GM19438 (cell line): ENCODE measurements around the gene GGN.

ENCODE experiments used
- ATAC-seq: cut with Tn5 transposase; IDR thresholded peaks from one replicate; pipeline ENCODE4 v1.9.1; 2021; ENCODE audit warnings: low read depth; ENCODE audit not compliant: unreplicated experiment

Gene GGN

GRCh38 chr19:38388349-38389100 lies 691 bp upstream of the GGN start, which contains the start of gene SPRED3:
SPRED3 (plus strand) TSS chr19:38388697; CDS start chr19:38390303, 1,606 bp downstream.
- ATAC-seq: no peak

- ATAC-seq: no peak
Observed at GRCh38 chr19:38386971-38387549, 774 bp downstream of the GGN start.

- ATAC-seq: no peak
Observed at GRCh38 chr19:38386300-38386970, 1.4 kb downstream of the GGN start.

GRCh38 chr19:38385804-38386257 lies 2.0 kb downstream of the GGN start:
- no peak for ATAC-seq

- ATAC-seq: no peak
Observed at GRCh38 chr19:38385057-38385803, 2.6 kb downstream of the GGN start.

GRCh38 chr19:38384209-38385027 lies 3.4 kb downstream of the GGN start:
- ATAC-seq: no peak

GRCh38 chr19:38383743-38384142 lies 4.1 kb downstream of the GGN start:
- ATAC-seq: no peak

- ATAC-seq: no peak
Observed at GRCh38 chr19:38383184-38383583, 4.7 kb downstream of the GGN start.

GRCh38 chr19:38381138-38381537 lies 6.7 kb downstream of the GGN start:
- no peak for ATAC-seq

GRCh38 chr19:38378866-38379265 lies 9.0 kb downstream of the GGN start:
- no peak for ATAC-seq

- ATAC-seq: no peak
Observed at GRCh38 chr19:38377052-38377451, 10.8 kb downstream of the GGN start.

GRCh38 chr19:38376576-38376975 lies 11.3 kb downstream of the GGN start:
- no peak for ATAC-seq

GRCh38 chr19:38375748-38376147 lies 12.1 kb downstream of the GGN start:
- no peak for ATAC-seq

GRCh38 chr19:38375098-38375493 lies 12.7 kb downstream of the GGN start:
- ATAC-seq: no peak

- peak; percentile 94 for ATAC-seq
Observed at GRCh38 chr19:38374332-38375097, 13.3 kb downstream of the GGN start, which contains the start of gene PSMD8. PSMD8 (plus strand) TSS chr19:38374571; CDS start chr19:38374602, 31 bp downstream.

GRCh38 chr19:38373907-38374331 lies 13.9 kb downstream of the GGN start:
- no peak for ATAC-seq

- no peak for ATAC-seq
Observed at GRCh38 chr19:38371081-38371480, 16.8 kb downstream of the GGN start.

GRCh38 chr19:38370299-38370698 lies 17.5 kb downstream of the GGN start:
- no peak for ATAC-seq

GRCh38 chr19:38369584-38369983 lies 18.2 kb downstream of the GGN start:
- ATAC-seq: no peak
